ENCODE data around the gene WDR64. TPM values are rescaled to one million over a fixed set of nuclear protein-coding genes. Genes with fewer than 3 reads are reported as not detected.

The WDR64 gene
- total RNA-seq, 5 donors from 2014 or later (not counting 1 experiment from before 2014, with no cell fraction given): 0.13 to 0.48 (median 0.26) TPM; not detected in 1

DNA sequence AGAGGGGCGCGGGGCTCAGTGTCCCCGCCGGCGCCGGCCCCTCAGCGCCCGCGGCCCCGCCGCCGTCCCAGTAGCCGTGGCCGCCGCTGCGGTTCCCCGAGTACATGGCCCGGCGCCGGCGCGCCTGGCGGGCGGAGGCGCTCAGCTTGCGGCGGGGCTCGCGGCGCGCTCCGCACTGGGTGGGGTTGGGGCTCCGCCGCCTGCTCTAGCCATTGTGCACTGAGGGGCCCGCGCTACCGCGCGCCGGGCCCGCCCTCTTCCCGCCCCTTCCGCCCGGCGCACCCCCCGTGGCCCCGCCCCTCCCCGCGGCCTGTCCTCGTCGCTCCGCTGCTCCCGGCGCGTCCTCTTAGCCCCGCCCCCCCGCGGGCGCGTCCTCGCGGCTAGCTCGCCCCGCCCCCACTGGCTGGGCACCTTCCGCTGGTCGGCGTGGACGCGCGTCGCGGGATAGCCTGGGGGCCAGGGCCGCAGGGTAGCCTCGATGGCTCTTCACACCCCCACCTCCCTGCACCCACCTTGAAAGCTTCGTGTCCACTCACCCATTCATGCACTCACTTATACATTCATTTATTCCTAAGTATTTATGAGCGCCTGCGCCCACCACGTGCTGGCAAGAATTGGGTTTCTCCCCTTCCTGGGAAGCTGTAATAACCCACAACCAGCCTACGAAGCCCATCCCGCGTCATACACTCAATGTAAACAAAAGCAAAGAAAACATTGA, 11.8 kb upstream of the WDR64 start, which contains the start of the genes CHML and OPN3:
CHML (minus strand) TSS at position 221 of the 718 bp plus-strand sequence. CDS start 4,603 bp downstream, outside the sequence.
OPN3 (minus strand) TSS at position 221 of the 718 bp plus-strand sequence; CDS start at position 106, 115 bp downstream.
- Histone ChIP-seq H3K9me3 (no peaks in the 10 kb centered on the region), H3K27me3 (replicated peaks in 1 of 2; ENCODE audit: control insufficient read depth in 2 of 2, extremely low read depth in 1 of 2, insufficient read depth in 2 of 2, low read length in 1 of 2) (no peaks in the 10 kb centered on the region), H3K27ac (ENCODE audit: low read length) (peak within 1 kb of the TSS; percentile 56), H3K36me3 (ENCODE audit: control insufficient read depth in 2 of 2, extremely low read depth in 1 of 2, insufficient read depth in 1 of 2, low read length in 1 of 2) (no peaks in the 10 kb centered on the region), H3K4me1 (ENCODE audit: control insufficient read depth in 1 of 2, extremely low read depth in 1 of 2, insufficient read depth in 2 of 2, low read length in 2 of 2) (peaks cover 12 to 19% of the 10 kb centered on the region in 2 experiments), H3K4me3 (ENCODE audit: control insufficient read depth in 1 of 2, extremely low read depth in 1 of 2, low read length in 1 of 2) (peak within 1 kb of the TSS; percentile 80 to 91)
- DNase-seq: peak; percentile 68 to 94 (median 83)
- Mint-ChIP-seq H3K4me3 (peak within 1 kb of the TSS; percentile 80 to 88 (median 83)), H3K9me3 (peaks cover 4 to 12% (median 7%) of the 10 kb centered on the region in 3 donors), H3K36me3 (peaks cover 8% of the 10 kb centered on the region), H3K4me1 (peaks cover 35 to 39% (median 39%) of the 10 kb centered on the region in 3 donors), H3K27me3 (no peaks in the 10 kb centered on the region), H3K27ac (peak within 1 kb of the TSS; percentile 87 to 88)
- ChIA-PET CTCF (interaction anchor here (0.6 to 1.6 kb wide), 4 partner anchors 13 to 171 kb away, joined by 3 to 7 read pairs (median 4); no protein-coding TSS in a partner anchor), POLR2A (interaction anchor here (0.5 to 0.8 kb wide), 8 partner anchors 9 to 140 kb away, joined by 3 to 11 read pairs (median 4); partner anchors contain the start of gene FH (in 1 of the 2))
- WGBS (ENCODE audit: insufficient coverage): 2% methylated on average over 75 of the region's 81 CpGs
- ATAC-seq (replicated peaks in 1 of 4): peak; percentile 94 to 98 (median 94)

DNA sequence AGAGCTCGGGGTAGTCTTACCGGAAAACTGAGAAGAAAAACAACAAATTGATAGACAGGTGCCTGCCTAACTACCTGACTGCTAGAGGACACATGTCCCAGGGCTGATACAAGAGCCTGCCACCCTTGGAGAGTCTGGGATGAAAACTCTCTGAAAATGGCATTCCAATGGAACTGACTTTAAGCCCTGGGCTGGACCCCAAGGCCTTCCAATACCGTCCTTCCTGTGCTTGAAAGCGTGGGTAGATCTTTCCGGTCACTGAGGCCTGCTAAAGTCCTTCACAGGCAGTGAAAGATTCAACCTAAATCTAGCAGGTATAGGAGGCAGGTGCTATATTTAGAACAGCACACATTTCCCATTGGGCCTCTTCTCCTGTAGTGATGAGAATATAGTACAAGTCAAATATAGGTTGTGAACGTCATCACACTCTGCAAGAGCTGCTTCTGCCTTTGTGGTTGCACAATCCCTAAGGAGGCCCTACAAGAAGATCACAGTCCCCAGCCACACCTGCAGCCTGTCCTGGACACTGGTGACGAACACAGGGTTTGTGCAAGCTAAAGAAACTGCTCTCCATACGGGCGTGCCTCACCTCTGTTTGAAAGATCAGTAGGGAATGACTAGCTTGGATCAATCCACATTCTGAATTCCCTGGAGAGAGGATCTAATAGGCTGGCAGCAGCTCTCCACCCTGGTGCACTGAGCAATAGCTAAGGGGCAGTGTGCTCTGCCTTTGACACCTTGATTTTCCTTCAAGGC, 11.0 kb upstream of the WDR64 start:
- Histone ChIP-seq H3K4me3 (ENCODE audit: control insufficient read depth in 1 of 2, extremely low read depth in 1 of 2, low read length in 1 of 2) (peak overlapping the region in 1 of 2 donors; percentile 39), H3K36me3 (ENCODE audit: control insufficient read depth in 2 of 2, extremely low read depth in 1 of 2, insufficient read depth in 1 of 2, low read length in 1 of 2) (no peaks in the 10 kb centered on the region), H3K4me1 (ENCODE audit: control insufficient read depth in 1 of 2, extremely low read depth in 1 of 2, insufficient read depth in 2 of 2, low read length in 2 of 2) (peaks cover 12 to 16% of the 10 kb centered on the region in 2 experiments), H3K27ac (ENCODE audit: low read length) (peak overlapping the region; percentile 55), H3K9me3 (no peaks in the 10 kb centered on the region), H3K27me3 (replicated peaks in 1 of 2; ENCODE audit: control insufficient read depth in 2 of 2, extremely low read depth in 1 of 2, insufficient read depth in 2 of 2, low read length in 1 of 2) (no peaks in the 10 kb centered on the region)
- Mint-ChIP-seq H3K4me1 (peaks cover 35 to 39% (median 35%) of the 10 kb centered on the region in 3 donors), H3K9me3 (peaks cover 4 to 12% (median 7%) of the 10 kb centered on the region in 3 donors), H3K4me3 (peak overlapping the region; percentile 77 to 88 (median 80)), H3K36me3 (peaks cover 4% of the 10 kb centered on the region), H3K27ac (peak overlapping the region; percentile 87 to 88), H3K27me3 (no peaks in the 10 kb centered on the region)
- ChIA-PET CTCF (interaction anchor here (0.6 to 1.6 kb wide), 5 partner anchors 14 to 171 kb away, joined by 3 to 7 read pairs (median 3); no protein-coding TSS in a partner anchor), POLR2A (interaction anchor here (0.6 to 0.8 kb wide), 5 partner anchors 9 to 117 kb away, joined by 3 to 11 read pairs (median 5); no protein-coding TSS in a partner anchor)
- ATAC-seq (replicated peaks in 1 of 4) (no peak), DNase-seq (peak in 2 of 35 experiments; percentile 7 to 14)
- 98% methylated on average over 5 of the region's 9 CpGs for WGBS (ENCODE audit: insufficient coverage)

DNA sequence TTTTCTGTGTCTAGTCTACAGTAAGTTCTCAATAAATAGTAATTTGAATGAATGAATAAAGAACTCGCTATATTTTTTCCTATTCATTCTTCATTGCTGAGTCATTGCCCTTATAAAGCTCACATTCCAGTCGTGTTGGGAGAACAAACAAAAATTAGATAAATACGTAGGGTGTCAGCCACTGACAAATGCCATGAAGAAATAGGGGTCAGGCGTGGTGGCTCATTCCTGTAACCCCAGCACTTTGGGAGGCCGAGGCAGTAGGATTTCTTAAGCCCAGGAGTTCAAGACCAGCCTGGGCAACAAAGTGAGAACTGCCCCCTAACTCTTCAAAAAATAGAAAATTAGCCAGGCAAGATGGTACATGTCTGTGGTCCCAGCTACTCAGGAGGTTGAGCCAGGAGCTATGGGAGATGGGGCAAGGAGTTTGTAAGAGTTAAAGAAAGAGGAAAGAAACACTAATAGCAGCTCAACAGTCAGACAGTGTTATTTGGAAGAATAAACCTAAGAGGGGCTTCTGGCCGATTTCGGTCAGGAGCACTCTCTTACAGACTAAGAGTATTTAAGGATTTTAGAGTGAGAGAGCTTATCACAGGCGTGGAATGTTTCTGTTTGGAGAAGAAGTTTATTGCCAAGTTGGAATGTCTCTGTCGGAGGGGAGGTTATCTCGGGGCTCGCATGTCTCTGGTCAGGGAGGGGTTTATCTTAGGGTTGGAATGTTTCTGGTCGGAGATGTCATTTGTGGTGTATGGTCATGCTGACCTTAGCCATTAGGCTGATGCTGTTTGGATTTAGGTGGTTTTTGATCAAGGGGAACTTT, 10.1 kb upstream of the WDR64 start:
- Histone ChIP-seq H3K36me3 (ENCODE audit: control insufficient read depth in 2 of 2, extremely low read depth in 1 of 2, insufficient read depth in 1 of 2, low read length in 1 of 2) (no peaks in the 10 kb centered on the region), H3K27me3 (replicated peaks in 1 of 2; ENCODE audit: control insufficient read depth in 2 of 2, extremely low read depth in 1 of 2, insufficient read depth in 2 of 2, low read length in 1 of 2) (no peaks in the 10 kb centered on the region), H3K4me1 (ENCODE audit: control insufficient read depth in 1 of 2, extremely low read depth in 1 of 2, insufficient read depth in 2 of 2, low read length in 2 of 2) (peaks cover 12 to 16% of the 10 kb centered on the region in 2 experiments), H3K9me3 (no peaks in the 10 kb centered on the region), H3K4me3 (ENCODE audit: control insufficient read depth in 1 of 2, extremely low read depth in 1 of 2, low read length in 1 of 2) (no peak overlapping the region), H3K27ac (ENCODE audit: low read length) (no peak overlapping the region)
- 95% methylated on average over 10 of the region's 12 CpGs for WGBS (ENCODE audit: insufficient coverage)
- no peak for DNase-seq
- ChIA-PET CTCF (interaction anchor here in 1 of 2 donors (1.2 to 1.6 kb wide), 2 partner anchors 15 to 32 kb away, joined by 3 to 7 read pairs; no protein-coding TSS in a partner anchor), POLR2A (interaction anchor here in 1 of 2 donors (0.6 to 0.7 kb wide), 2 partner anchors 10 to 18 kb away, joined by 5 to 8 read pairs; partner anchors contain the start of gene WDR64)
- no peaks in the 10 kb centered on the region for H3K27me3 Mint-ChIP-seq
- peaks cover 4% of the 10 kb centered on the region for H3K36me3 Mint-ChIP-seq
- H3K4me1 Mint-ChIP-seq: peaks cover 29 to 31% (median 30%) of the 10 kb centered on the region in 3 donors
- H3K27ac Mint-ChIP-seq: peak overlapping the region; percentile 11 to 87
- no peak overlapping the region for H3K4me3 Mint-ChIP-seq
- no peak for ATAC-seq (replicated peaks in 1 of 4)
- peaks cover 4 to 12% (median 7%) of the 10 kb centered on the region in 3 donors for H3K9me3 Mint-ChIP-seq

DNA sequence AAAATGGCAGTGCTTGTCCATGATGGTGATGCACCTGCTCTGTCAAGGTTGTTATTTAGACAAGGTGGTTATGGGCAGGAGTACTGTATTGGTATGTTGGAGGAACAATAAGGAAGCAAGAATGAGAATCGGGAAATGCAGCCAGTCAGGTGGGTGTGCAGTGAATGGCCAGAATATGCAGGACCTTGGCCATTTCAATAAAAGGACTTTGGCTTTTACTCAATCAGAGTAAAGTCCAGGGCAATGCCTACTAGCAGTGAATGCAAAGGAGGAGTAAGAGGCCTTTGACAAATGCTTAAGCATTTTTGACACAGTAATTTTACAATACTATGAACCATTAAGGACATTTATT, 9.5 kb upstream of the WDR64 start:
- Mint-ChIP-seq H3K9me3 (peaks cover 4 to 12% (median 7%) of the 10 kb centered on the region in 3 donors), H3K36me3 (peaks cover under 1% of the 10 kb centered on the region), H3K27me3 (no peaks in the 10 kb centered on the region), H3K4me1 (peaks cover 23 to 25% (median 24%) of the 10 kb centered on the region in 3 donors), H3K4me3 (no peak overlapping the region), H3K27ac (no peak overlapping the region)
- no peaks in the 10 kb centered on the region for H3K27me3 ChIP-seq (replicated peaks in 1 of 2; ENCODE audit: control insufficient read depth in 2 of 2, extremely low read depth in 1 of 2, insufficient read depth in 2 of 2, low read length in 1 of 2)
- ATAC-seq (replicated peaks in 1 of 4) (no peak), DNase-seq (no peak)
- H3K27ac ChIP-seq (ENCODE audit: low read length): no peak overlapping the region
- H3K4me3 ChIP-seq (ENCODE audit: control insufficient read depth in 1 of 2, extremely low read depth in 1 of 2, low read length in 1 of 2): no peak overlapping the region
- CTCF ChIA-PET: interaction anchor here in 1 of 2 donors (1.5 kb wide), 1 partner anchor 32 kb away, joined by 5 read pairs; no protein-coding TSS in a partner anchor
- POLR2A ChIA-PET: interaction anchor here in 1 of 2 donors (0.6 to 0.7 kb wide), 2 partner anchors 10 to 18 kb away, joined by 5 to 8 read pairs; partner anchors contain the start of gene WDR64
- 100% methylated on average over 1 of the region's 1 CpG for WGBS (ENCODE audit: insufficient coverage)
- no peaks in the 10 kb centered on the region for H3K9me3 ChIP-seq
- peaks cover 12% of the 10 kb centered on the region in 2 experiments for H3K4me1 ChIP-seq (ENCODE audit: control insufficient read depth in 1 of 2, extremely low read depth in 1 of 2, insufficient read depth in 2 of 2, low read length in 2 of 2)
- H3K36me3 ChIP-seq (ENCODE audit: control insufficient read depth in 2 of 2, extremely low read depth in 1 of 2, insufficient read depth in 1 of 2, low read length in 1 of 2): no peaks in the 10 kb centered on the region

DNA sequence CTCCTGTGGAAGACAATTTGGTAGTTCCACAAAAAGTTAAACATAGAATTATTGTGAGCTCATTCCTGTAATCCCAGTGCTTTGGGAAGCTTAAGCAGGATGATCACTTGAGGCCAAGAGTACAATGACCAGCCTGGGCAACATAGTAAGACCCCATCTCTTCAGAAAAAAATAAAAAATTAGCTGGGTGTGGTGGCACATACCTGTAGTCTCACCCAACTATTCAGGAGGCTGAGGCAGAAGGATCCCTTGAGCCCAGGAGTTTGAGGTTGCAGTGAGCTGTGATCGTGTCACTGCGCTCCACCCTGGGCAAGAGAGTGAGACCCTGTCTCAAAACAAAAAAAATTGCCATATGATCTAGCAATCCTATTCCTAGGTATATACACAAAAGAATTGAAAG, 7.8 kb upstream of the WDR64 start:
- H3K27ac Mint-ChIP-seq: no peak overlapping the region
- CTCF ChIA-PET: interaction anchor here in 1 of 2 donors (1.3 to 1.5 kb wide), 2 partner anchors 34 kb away, joined by 3 to 5 read pairs; no protein-coding TSS in a partner anchor

More for the DNA sequence above, 7.8 kb upstream of the WDR64 start:
- H3K36me3 ChIP-seq (ENCODE audit: control insufficient read depth in 2 of 2, extremely low read depth in 1 of 2, insufficient read depth in 1 of 2, low read length in 1 of 2): no peaks in the 10 kb centered on the region
- no peaks in the 10 kb centered on the region for H3K27me3 ChIP-seq (replicated peaks in 1 of 2; ENCODE audit: control insufficient read depth in 2 of 2, extremely low read depth in 1 of 2, insufficient read depth in 2 of 2, low read length in 1 of 2)
- H3K9me3 ChIP-seq: no peaks in the 10 kb centered on the region
- DNase-seq (no peak), ATAC-seq (replicated peaks in 1 of 4) (no peak)
- peaks cover 0 to 9% of the 10 kb centered on the region in 2 experiments for H3K4me1 ChIP-seq (ENCODE audit: control insufficient read depth in 1 of 2, extremely low read depth in 1 of 2, insufficient read depth in 2 of 2, low read length in 2 of 2)
- no peaks in the 10 kb centered on the region for H3K27me3 Mint-ChIP-seq
- POLR2A ChIA-PET: no interaction called here
- H3K9me3 Mint-ChIP-seq: peaks cover 4 to 12% (median 7%) of the 10 kb centered on the region in 3 donors
- H3K27ac ChIP-seq (ENCODE audit: low read length): no peak overlapping the region
- no peak overlapping the region for H3K4me3 ChIP-seq (ENCODE audit: control insufficient read depth in 1 of 2, extremely low read depth in 1 of 2, low read length in 1 of 2)
- H3K4me3 Mint-ChIP-seq: no peak overlapping the region
- H3K4me1 Mint-ChIP-seq: peaks cover 8 to 9% (median 9%) of the 10 kb centered on the region in 3 donors
- no CpG with 5 or more reads among the region's 2 CpGs for WGBS (ENCODE audit: insufficient coverage)
- H3K36me3 Mint-ChIP-seq: no peaks in the 10 kb centered on the region

Data from T-cell (primary cell).